SK-N-SH treated with all-trans-retinoic acid at 6 μM for 48 hours (cell line): Measurements from ENCODE around the gene MARCKS.

Experiments
- PPARA ChIP-seq: fragments of 250-450 bp; sonication (Bioruptor Pico); IDR thresholded peaks from 2 replicates; pipeline ENCODE4 v1.5.0; 2020; ENCODE audit warnings: mild to moderate bottlenecking, borderline replicate concordance
- TOX ChIP-seq: fragments of 250-450 bp; sonication (Bioruptor Pico); IDR thresholded peaks from 2 replicates; pipeline ENCODE4 v1.8.0; 2021; ENCODE audit warnings: mild to moderate bottlenecking, moderate library complexity, borderline replicate concordance
- ZC3H10 ChIP-seq: fragments of 250-450 bp; sonication (Bioruptor Pico); IDR thresholded peaks from 2 replicates; pipeline ENCODE4 v1.5.1; 2021; ENCODE audit warnings: mild to moderate bottlenecking, moderate library complexity
- ZNF8 ChIP-seq: fragments of 450-650 bp; formaldehyde crosslinking; IDR thresholded peaks from 2 replicates; pipeline ENCODE4 v1.5.0; 2020; ENCODE audit warnings: mild to moderate bottlenecking, moderate library complexity

DNA sequence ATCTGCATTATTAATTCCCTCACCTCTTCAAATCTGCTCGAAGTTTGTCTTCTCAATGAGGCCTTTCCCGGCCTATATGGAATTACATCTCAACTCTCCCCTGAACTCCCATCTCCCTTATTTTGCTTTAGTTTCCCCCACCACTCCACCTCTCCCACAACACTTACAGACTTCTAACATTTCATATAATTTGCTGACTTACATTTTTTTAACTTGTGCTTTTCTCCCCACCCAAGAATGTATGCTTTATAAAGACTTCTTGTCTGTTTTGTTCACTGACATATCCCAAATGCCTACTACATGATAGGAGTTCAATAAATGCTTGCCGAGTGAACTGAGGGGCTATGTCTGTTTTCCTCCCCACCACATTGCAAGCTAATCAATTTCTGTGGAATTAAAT, 3.9 kb upstream of the MARCKS start:
- TF ChIP-seq ZC3H10 (CRISPR knock-in tag), result no peak
- no peak for TF ChIP-seq TOX
- TF ChIP-seq ZNF8 (CRISPR knock-in tag), result no peak
- no peak for TF ChIP-seq PPARA (CRISPR knock-in tag)
